Suprapubic skin (tissue), 3 donors: ENCODE data around the gene AP2M1.

Source experiments
- CTCF ChIP-seq, 2 donors: fragments of 200-600 bp in 1 of 2; fragments of 450-650 bp in 1 of 2; sonication (generic) in 1 of 2; IDR thresholded peaks; one replicate each; pipeline ENCODE4 v1.5.1; 2016 to 2019; ENCODE audit warnings: antibody characterized with exemption in 2 of 2, mild to moderate bottlenecking in 1 of 2, moderate library complexity in 1 of 2
- EP300 ChIP-seq: sonication (generic); formaldehyde crosslinking; IDR thresholded peaks from one replicate; pipeline ENCODE4 v1.6.1; 2017; ENCODE audit warnings: antibody characterized with exemption
- POLR2A ChIP-seq, 2 donors: fragments of 450-650 bp; IDR thresholded peaks; one replicate each; pipeline ENCODE4 v1.6.1; 2017; ENCODE audit warnings: antibody characterized with exemption in 2 of 2, mild to moderate bottlenecking in 2 of 2, moderate library complexity in 2 of 2

DNA sequence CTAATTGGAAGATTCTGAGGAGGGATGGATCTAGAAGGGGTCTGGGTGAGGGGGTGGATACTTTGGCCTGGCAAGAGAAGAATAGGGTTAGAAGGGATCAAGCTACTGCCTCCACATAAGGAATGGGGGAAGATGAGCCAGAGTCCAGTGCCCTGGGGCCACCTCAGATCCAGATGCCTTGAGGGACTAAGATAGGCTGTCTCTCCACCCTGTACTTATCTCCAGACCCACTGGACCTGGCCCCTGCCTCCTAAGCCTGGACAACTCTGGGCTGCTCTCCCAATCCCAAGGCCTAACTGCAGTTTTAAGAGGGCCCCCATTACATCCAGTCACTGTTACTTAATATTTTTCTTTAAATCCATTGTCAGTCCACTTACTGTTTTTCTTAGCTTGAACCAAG lies 17.4 kb upstream of the AP2M1 start:
- no peak for TF ChIP-seq CTCF (IDR thresholded peaks at IDR 0.05)
- no peak for TF ChIP-seq EP300
- TF ChIP-seq POLR2A (IDR thresholded peaks at IDR 0.05): no peak
